Measurements from ENCODE around the gene RYR1. TPM values are rescaled to one million over a fixed set of nuclear protein-coding genes. Genes with fewer than 3 reads are reported as not detected.

The RYR1 gene
- total RNA-seq, 1 experiment from 2014 or later, result not detected

- ATAC-seq, result peak; percentile 28
- intact Hi-C loops (cut with micrococcal nuclease), result loop anchor here (1.0 to 5.0 kb wide), 2 partner anchors 13 to 51 kb away; partner anchors contain the start of gene CATSPERG
- no peaks in the 10 kb centered on the region for H3K9me3 ChIP-seq (ENCODE audit: low read length)
These were observed 45.0 kb upstream of the RYR1 start, which contains the start of gene SPRED3 for GRCh38 chr19:38388349-38389100. Gene SPRED3 (plus strand): TSS chr19:38388697. CDS start chr19:38390303, 1,606 bp downstream.

GRCh38 chr19:38389101-38389925 lies 44.2 kb upstream of the RYR1 start:
- POLR2A ChIA-PET (ENCODE audit: unreplicated experiment), result interaction anchor here (1.2 kb wide), 1 partner anchor 15 kb away, joined by 4 read pairs; the partner anchor contains the start of gene PSMD8
- Histone ChIP-seq H3K79me2 (ENCODE audit: low read length) (no peaks in the 10 kb centered on the region), H3K9me2 (replicated peaks; ENCODE audit: low read length) (no peaks in the 10 kb centered on the region), H2AFZ (ENCODE audit: low read length) (peak overlapping the region; percentile 60), H3K27me3 (ENCODE audit: low read length) (no peaks in the 10 kb centered on the region), H4K20me1 (ENCODE audit: low read length) (no peaks in the 10 kb centered on the region), H3K9me3 (ENCODE audit: low read length) (no peaks in the 10 kb centered on the region), H3K36me3 (ENCODE audit: low read depth, low read length) (no peaks in the 10 kb centered on the region), H3K4me3 (ENCODE audit: low read length) (peak overlapping the region; percentile 85), H3K9ac (ENCODE audit: low read length) (peak overlapping the region; percentile 70), H3K4me1 (ENCODE audit: insufficient read depth, low read length) (peaks cover 7% of the 10 kb centered on the region; the same call in 1 of the 2 replicates), H3K4me2 (ENCODE audit: low read length) (peak overlapping the region; percentile 97), H3K27ac (ENCODE audit: low read length) (peak overlapping the region; percentile 56), H3F3A (ENCODE audit: low read length, unreplicated experiment) (no peaks in the 10 kb centered on the region)
- DNase-seq (peak; percentile 72), ATAC-seq (peak; percentile 5; the same call in 1 of the 2 replicates)
- TSS peak; percentile 92 for BruUV-seq (replicated peaks)
- TF ChIP-seq CTCF (conservative IDR thresholded peaks at IDR 0.05; ENCODE audit: low read depth, low read length) (no peak), EZH2 (IDR thresholded peaks at IDR 0.05; ENCODE audit: low read length, unreplicated experiment) (no peak), EZH2phosphoT487 (IDR thresholded peaks at IDR 0.05; ENCODE audit: borderline replicate concordance, low read length) (no peak)
- CTCF ChIA-PET, result interaction anchor here (0.6 kb wide), 1 partner anchor 14 kb away, joined by 5 read pairs; the partner anchor contains the start of gene FAM98C
- intact Hi-C loops (cut with micrococcal nuclease), result loop anchor here (5.0 kb wide), 1 partner anchor 52 kb away; the partner anchor contains the start of gene CATSPERG

More at GRCh38 chr19:38388349-38389100, 45.0 kb upstream of the RYR1 start, which contains the start of gene SPRED3:
- Histone ChIP-seq H2AFZ (ENCODE audit: low read length) (peak within 1 kb of the TSS; percentile 74), H3K4me3 (ENCODE audit: low read length) (peak within 1 kb of the TSS; percentile 85), H3K4me2 (ENCODE audit: low read length) (peak within 1 kb of the TSS; percentile 97), H3K79me2 (ENCODE audit: low read length) (no peaks in the 10 kb centered on the region), H3K9ac (ENCODE audit: low read length) (peak within 1 kb of the TSS; percentile 70), H3K4me1 (ENCODE audit: insufficient read depth, low read length) (peaks cover 7% of the 10 kb centered on the region; the same call in 1 of the 2 replicates), H3F3A (ENCODE audit: low read length, unreplicated experiment) (no peaks in the 10 kb centered on the region), H3K27me3 (ENCODE audit: low read length) (no peaks in the 10 kb centered on the region), H4K20me1 (ENCODE audit: low read length) (no peaks in the 10 kb centered on the region), H3K36me3 (ENCODE audit: low read depth, low read length) (peaks cover under 1% of the 10 kb centered on the region; the same call in 1 of the 2 replicates), H3K27ac (ENCODE audit: low read length) (peak within 1 kb of the TSS; percentile 56), H3K9me2 (replicated peaks; ENCODE audit: low read length) (no peaks in the 10 kb centered on the region)
- BruUV-seq (replicated peaks), result TSS peak; percentile 72
- TF ChIP-seq CTCF (conservative IDR thresholded peaks at IDR 0.05; ENCODE audit: low read depth, low read length), result no peak
- no peak for TF ChIP-seq EZH2 (IDR thresholded peaks at IDR 0.05; ENCODE audit: low read length, unreplicated experiment)
- no peak for TF ChIP-seq EZH2phosphoT487 (IDR thresholded peaks at IDR 0.05; ENCODE audit: borderline replicate concordance, low read length)
- ChIA-PET CTCF (interaction anchor here (0.7 to 1.5 kb wide), 3 partner anchors 14 to 53 kb away, joined by 7 to 26 read pairs (median 7); partner anchors contain the start of genes CATSPERG, FAM98C and PSMD8), POLR2A (ENCODE audit: unreplicated experiment) (interaction anchor here (0.6 to 1.5 kb wide), 5 partner anchors 14 to 435 kb away, joined by 3 to 17 read pairs (median 6); partner anchors contain the start of genes FAM98C and PSMD8)
- DNase-seq, result peak; percentile 35

All from PC-3 (cell line).